Esophagus squamous epithelium (tissue), 4 donors: ENCODE measurements around the gene KLHL42.

Experiments used
- CTCF ChIP-seq, 6 experiments: fragments of 450-650 bp in 4 of 6; fragments of 200-600 bp in 2 of 6; sonication (generic) in 2 of 6; IDR thresholded peaks; one replicate each; pipeline ENCODE4 v1.5.1; 2016 to 2019; ENCODE audit warnings: antibody characterized with exemption in 6 of 6, mild to moderate bottlenecking in 4 of 6, moderate library complexity in 4 of 6
- POLR2A ChIP-seq, 4 donors: fragments of 450-650 bp; IDR thresholded peaks; one replicate each; pipeline ENCODE4 v1.6.1; 2017; ENCODE audit warnings: antibody characterized with exemption in 4 of 4, mild to moderate bottlenecking in 4 of 4, moderate library complexity in 3 of 4

GRCh38 chr12:27852117-27852516, 72.1 kb downstream of the KLHL42 start:
- TF ChIP-seq CTCF (IDR thresholded peaks at IDR 0.05) (no peak), POLR2A (IDR thresholded peaks at IDR 0.05) (no peak)
